A673 (cell line): ENCODE results near the gene SH3RF2. TPM values are rescaled to one million over a fixed set of nuclear protein-coding genes. Genes with fewer than 3 reads are reported as not detected.

Source experiments
- BruUV-seq: library from RNA; stranded (reverse); fragments of 400-500 nt; replicated peaks from 2 replicates; lab custom pipeline; 2021; lab: Mats Ljungman, UMichigan
- CTCF ChIA-PET: fragments of 300-600 bp; sonication (Branson Sonifier 250); formaldehyde crosslinking; loops from one replicate; lab custom pipeline; 2022; ENCODE audit warnings: antibody characterized with exemption; lab: Charles Lee
- POLR2A ChIA-PET: fragments of 300-600 bp; sonication (Branson Sonifier 250); formaldehyde crosslinking; loops from one replicate; lab custom pipeline; 2022; ENCODE audit warnings: antibody characterized with exemption; ENCODE audit not compliant: low non-redundant PET; lab: Charles Lee
- DNase-seq: peaks from one replicate; pipeline ENCODE4 v3.0.0-alpha.2; 2015; ENCODE audit warnings: low spot score
- H3K27ac ChIP-seq: fragments of 200-600 bp; sonication (generic); 2 replicates; pipeline ENCODE4 v1.5.1; 2016; ENCODE audit warnings: mixed run types, low read depth, mild to moderate bottlenecking, mixed read lengths, antibody characterized with exemption, low read length; ENCODE audit not compliant: poor library complexity, severe bottlenecking
- H3K27me3 ChIP-seq: fragments of 200-600 bp; sonication (generic); replicated peaks from 2 replicates; pipeline ENCODE4 v1.6.1; 2017; ENCODE audit warnings: mixed run types, low read depth, mild to moderate bottlenecking, mixed read lengths, antibody characterized with exemption, low read length; ENCODE audit not compliant: insufficient read depth, poor library complexity
- H3K36me3 ChIP-seq: fragments of 200-600 bp; sonication (generic); 2 replicates; pipeline ENCODE4 v1.6.1; 2016; ENCODE audit warnings: mixed run types, mild to moderate bottlenecking, mixed read lengths, antibody characterized with exemption, low read length; ENCODE audit not compliant: insufficient read depth, poor library complexity, severe bottlenecking
- H3K4me1 ChIP-seq: fragments of 200-600 bp; sonication (generic); 2 replicates; pipeline ENCODE4 v1.6.1; 2017; ENCODE audit warnings: mixed run types, mild to moderate bottlenecking, mixed read lengths, antibody characterized with exemption, low read length; ENCODE audit not compliant: insufficient read depth, poor library complexity, severe bottlenecking
- H3K4me3 ChIP-seq: fragments of 200-600 bp; sonication (generic); 2 replicates; pipeline ENCODE4 v1.5.1; 2016; ENCODE audit warnings: low read depth, mixed run types, mild to moderate bottlenecking, mixed read lengths, low read length; ENCODE audit not compliant: poor library complexity, severe bottlenecking
- H3K9me3 ChIP-seq: fragments of 200-600 bp; sonication (generic); 2 replicates; pipeline ENCODE4 v1.6.1; 2016; ENCODE audit warnings: mixed run types, low read depth, mild to moderate bottlenecking, mixed read lengths, antibody characterized with exemption, low read length; ENCODE audit not compliant: poor library complexity, severe bottlenecking
- CTCF ChIP-seq: fragments of 300-800, 200-600 bp; sonication (generic); conservative IDR thresholded peaks from 2 replicates; pipeline ENCODE4 v1.5.1; 2017; ENCODE audit warnings: low read depth, mild to moderate bottlenecking, antibody characterized with exemption, low read length, moderate library complexity, mixed read lengths
- EZH2 ChIP-seq: fragments of 200-600 bp; sonication (generic); IDR thresholded peaks from 2 replicates; pipeline ENCODE4 v1.6.1; 2017; ENCODE audit warnings: borderline replicate concordance, low read depth, mild to moderate bottlenecking, mixed read lengths, antibody characterized with exemption, low read length; ENCODE audit not compliant: poor library complexity, severe bottlenecking
- intact Hi-C: fragments of 100-400 bp; cut with micrococcal nuclease; formaldehyde crosslinking; loops from one replicate; pipeline ENCODE4 v1.10.0; 2022; ENCODE audit not compliant: unreplicated experiment
- total RNA-seq: library from RNA; stranded (reverse); gene quantifications from 2 replicates; pipeline ENCODE4 v1.2.3, GENCODE V29; 2021

SH3RF2 gene
- total RNA-seq, 1 experiment from 2014 or later: 21.1 TPM

DNA sequence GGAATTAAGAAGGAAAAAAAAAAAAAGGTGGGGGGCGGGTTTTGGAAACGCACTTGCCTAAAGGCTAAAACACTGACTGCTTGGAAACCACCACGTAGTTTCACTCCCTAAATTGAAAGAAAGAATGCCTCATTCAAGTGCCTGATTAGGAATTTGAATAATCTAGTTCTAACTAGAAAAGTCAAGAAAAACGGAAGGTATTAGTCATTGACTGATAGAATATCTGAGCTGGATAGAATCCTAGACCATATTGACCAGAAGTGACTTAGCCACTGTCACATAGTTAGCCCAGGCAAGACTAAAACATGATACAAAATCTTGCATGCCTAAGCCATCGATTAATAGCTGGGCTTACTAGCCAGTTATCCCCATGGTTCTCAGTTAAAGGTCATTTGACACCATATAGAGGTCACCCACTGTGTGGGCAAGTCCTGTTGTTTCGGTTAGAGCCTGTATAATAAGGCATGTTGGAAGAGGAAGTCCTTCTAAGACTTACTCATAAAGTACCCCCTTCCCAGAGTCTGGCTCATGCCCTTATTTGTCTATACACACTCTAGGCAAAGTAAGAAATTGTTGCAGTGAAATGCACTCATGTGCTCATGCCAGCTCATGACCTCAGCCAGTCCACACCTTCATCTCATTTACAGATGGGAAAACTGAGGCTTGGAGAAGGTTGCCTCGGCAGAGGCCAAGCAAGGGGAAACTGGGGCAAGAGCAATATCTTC is 40.2 kb downstream of the SH3RF2 start:
- TF ChIP-seq CTCF: no peak
- Histone ChIP-seq H3K27ac (no peak overlapping the region), H3K36me3 (no peaks in the 10 kb centered on the region), H3K9me3 (no peaks in the 10 kb centered on the region), H3K4me1 (peaks cover 31% of the 10 kb centered on the region), H3K4me3 (no peak overlapping the region), H3K27me3 (no peaks in the 10 kb centered on the region)
- BruUV-seq: no TSS peak
- no peak for DNase-seq
- ChIA-PET POLR2A (interaction anchor here (0.6 kb wide), 1 partner anchor 26 kb away, joined by 3 read pairs; no protein-coding TSS in a partner anchor), CTCF (interaction anchor here (0.5 kb wide), 1 partner anchor 54 kb away, joined by 6 read pairs; no protein-coding TSS in a partner anchor)
- intact Hi-C loops: no loop called here

GRCh38 chr5:145978171-145978570 is 41.8 kb downstream of the SH3RF2 start:
- ChIA-PET CTCF (no interaction called here), POLR2A (no interaction called here)
- DNase-seq: no peak
- Histone ChIP-seq H3K36me3 (no peaks in the 10 kb centered on the region), H3K27me3 (no peaks in the 10 kb centered on the region), H3K27ac (no peak overlapping the region), H3K4me1 (peaks cover 31% of the 10 kb centered on the region), H3K4me3 (no peak overlapping the region), H3K9me3 (no peaks in the 10 kb centered on the region)
- TF ChIP-seq EZH2: no peak
- TF ChIP-seq CTCF: no peak
- BruUV-seq: no TSS peak
- intact Hi-C loops: no loop called here

- no TSS peak for BruUV-seq
- ChIA-PET POLR2A (no interaction called here), CTCF (no interaction called here)
- intact Hi-C loops: no loop called here
- no peak for TF ChIP-seq EZH2
- TF ChIP-seq CTCF: no peak
- Histone ChIP-seq H3K9me3 (no peaks in the 10 kb centered on the region), H3K4me1 (peaks cover 31% of the 10 kb centered on the region), H3K27ac (no peak overlapping the region), H3K36me3 (no peaks in the 10 kb centered on the region), H3K27me3 (no peaks in the 10 kb centered on the region), H3K4me3 (no peak overlapping the region)
- DNase-seq: peak; percentile 51
Observed at GRCh38 chr5:145978708-145979107, 42.3 kb downstream of the SH3RF2 start.
